SHP77 (cell line): ENCODE measurements around the gene DIP2A.
"Not testable (repeated sequence)": the region's sequence is repeated elsewhere in the genome, so short reads cannot be mapped to it uniquely, and the experiment has no call there.

Experiments
- DNase-seq, 2 experiments: peaks; one replicate each; lab custom pipeline; 2025; lab: John Stamatoyannopoulos, UW

Gene DIP2A

DNA sequence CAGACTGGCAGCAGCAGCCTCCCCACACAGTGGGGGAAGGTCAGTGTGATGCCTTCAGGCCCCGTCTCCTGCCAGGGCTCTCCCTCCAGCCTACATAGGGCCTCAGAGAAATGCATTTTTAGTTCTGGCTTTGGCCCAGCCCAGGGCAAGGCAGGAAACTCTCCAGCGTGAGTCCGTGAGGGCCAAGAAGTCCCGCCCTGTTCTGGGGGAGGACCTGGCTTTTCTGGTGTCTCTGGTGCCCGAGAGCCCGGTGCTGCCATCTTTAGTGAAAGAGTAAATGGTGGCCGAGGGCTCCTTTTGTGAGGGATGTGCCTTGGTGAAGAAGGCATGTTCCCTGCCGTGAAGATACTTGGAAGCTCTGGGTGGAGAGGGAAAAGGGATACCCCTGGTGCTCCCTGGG, 14.8 kb upstream of the DIP2A start:
- DNase-seq, result no peak

DNA sequence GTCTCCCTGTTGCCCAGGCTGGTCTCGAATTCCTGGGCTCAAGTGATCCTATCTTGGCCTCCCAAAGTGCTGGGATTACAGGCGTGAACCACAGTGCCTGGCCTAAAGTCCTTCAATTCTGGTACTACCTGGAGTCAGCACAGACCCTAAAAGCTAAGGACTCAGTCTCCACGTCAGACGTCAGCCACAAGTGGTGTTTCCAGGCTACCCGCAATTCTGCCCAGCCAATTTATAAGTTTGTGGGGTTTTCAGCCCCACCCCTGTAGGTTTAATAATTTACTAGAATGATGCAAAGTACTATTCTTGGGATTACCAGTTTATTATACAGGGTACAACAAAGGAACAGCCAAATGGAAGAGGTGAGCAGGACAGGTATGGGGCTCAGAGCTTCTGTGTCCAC, 10.6 kb upstream of the DIP2A start:
- no peak for DNase-seq

DNA sequence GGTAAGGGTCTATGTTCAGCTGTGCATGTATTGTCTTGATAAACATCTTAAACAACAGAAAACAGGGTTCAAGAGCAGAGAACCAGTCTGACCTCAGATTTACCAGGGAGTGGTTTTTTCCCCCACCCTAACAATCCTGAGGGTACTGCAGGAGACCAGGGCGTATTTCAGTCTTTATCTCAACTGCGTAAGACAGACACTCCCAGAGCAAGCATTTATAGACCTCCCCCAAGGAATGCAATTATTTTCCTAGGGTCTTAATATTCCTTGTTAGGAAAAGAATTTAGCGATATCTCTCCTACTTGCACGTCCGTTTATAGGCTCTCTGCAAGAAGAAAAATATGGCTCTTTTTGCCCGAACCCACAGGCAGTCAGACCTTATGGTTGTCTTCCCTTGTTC, 9.8 kb upstream of the DIP2A start:
- not testable (repeated sequence) for DNase-seq

DNA sequence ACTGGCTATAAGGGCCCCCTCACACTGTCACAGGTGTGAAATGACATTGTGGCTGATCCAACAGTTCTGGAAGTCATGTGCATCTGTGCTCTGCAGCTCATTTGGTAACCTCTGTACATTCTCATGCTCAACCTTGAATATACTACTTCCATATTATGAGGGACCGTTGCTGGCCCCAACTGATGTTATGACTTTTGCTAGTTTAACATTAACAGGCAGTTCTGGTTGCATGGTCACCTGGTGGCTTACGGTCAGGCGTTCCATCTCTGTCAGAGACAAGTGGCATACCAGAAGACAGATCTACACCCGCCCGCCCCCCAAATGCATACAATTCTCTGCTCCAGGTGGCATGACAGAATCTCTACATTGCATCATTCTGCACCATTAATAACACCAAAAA, 6.0 kb upstream of the DIP2A start:
- no peak for DNase-seq

DNA sequence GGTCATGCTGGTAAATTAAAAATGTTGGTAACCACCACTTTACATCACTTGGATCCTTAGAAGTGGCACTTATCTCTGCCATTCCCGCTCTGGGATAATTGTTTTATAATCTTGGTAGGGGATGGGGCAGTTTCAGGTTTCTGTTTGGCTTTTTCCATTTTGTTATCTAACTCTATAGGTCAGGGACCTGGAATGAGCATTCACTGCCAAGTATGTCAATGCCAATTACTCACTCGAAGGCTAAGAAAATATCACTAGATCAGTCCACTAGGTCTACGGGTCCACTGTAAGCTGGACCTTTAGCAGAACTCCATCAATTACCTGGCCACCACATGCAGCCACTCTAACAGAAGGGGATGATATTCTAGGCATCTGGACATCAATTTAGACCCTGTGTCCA, 4.5 kb upstream of the DIP2A start:
- DNase-seq, result no peak

DNA sequence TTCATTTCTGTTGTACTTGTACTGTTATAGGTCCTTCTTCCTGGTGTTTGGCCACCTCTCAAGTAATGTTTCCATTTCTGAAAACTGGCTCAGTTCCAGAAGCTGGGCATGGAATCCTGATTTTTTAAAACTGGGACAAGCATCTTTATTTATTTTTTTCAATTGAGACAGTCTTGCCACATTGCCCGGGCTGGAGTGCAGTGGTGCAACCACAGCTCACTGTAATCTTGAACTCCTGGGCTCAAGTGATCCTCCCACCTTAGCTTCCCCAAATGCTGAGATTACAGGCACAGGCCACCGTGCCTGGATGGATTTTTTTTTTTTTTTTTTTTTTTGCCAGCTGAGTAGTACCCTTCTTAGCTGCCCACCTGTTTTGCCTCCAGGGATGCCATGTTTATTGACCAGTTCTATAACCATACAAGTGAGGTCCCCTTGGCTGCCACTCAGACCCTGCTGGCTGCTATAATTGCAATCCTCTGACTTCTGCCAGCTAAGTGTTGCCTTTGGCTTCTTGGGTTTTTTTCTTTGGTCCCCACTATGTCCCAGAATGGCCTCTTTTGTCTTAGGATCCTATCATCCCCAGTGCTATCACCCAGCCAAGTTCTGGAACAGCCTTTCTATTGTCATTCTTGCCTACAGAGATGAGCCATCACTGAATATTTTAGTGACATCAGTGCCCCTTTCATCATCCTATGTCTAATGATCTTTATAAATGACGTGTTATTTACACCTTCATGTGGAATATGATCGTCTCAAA, 3.9 kb upstream of the DIP2A start:
- no peak for DNase-seq

DNA sequence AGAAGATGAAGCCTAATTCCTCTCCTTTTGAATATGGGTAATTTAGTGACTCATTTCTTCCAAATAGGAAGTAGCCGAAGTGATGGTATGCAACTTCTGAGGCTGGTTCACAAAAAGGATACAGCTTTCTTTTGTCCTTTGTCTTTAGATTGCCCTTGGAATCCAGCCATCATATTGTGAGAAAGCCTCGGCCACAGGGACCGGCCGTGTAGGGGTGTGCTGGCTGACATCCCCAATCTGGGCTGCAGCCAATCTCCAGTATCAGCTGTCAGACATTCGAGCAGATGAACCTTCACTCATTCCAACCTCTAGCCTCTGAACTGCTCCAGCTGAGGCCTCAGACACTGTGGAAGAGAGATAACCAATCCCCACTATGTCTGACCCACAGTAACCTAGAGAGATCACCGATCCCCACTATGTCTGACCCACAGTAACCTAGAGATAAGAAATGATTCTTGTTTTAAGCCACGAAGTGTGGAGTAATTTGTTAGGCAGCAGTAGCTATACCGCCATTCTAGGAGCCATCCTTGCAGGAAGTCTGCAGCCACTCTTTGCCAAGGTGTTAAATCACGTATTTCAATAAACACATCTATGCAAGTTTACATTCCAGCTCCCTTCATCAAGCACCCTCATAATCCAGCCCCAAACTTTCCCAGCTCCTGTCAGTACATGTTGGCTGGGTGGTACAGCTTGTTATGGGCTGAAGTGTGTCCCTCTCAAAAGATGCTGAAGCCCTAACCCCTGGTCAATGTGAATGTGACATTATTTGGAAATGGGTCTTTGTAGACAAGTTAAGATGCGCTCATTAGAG, 2.9 kb upstream of the DIP2A start:
- no peak for DNase-seq

DNA sequence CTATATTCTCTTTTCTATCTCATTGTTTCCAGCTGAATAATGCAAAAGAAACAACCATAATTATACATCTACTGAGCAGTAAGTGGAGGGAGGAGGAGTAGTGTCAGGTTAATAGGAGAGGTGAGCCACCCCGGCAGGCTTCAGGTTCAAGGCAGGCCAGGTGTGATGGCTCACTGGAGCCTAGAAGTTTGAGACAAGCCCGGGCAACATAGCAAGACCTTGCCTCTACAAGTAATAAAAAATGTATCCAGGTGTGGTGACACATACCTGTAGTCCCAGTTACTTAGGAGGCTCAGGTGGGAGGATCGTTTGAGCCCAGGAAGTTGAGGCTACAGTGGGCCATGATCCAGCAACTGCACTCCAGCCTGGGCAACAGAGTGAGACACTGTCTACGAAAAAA, 1.9 kb upstream of the DIP2A start:
- DNase-seq, result no peak

DNA sequence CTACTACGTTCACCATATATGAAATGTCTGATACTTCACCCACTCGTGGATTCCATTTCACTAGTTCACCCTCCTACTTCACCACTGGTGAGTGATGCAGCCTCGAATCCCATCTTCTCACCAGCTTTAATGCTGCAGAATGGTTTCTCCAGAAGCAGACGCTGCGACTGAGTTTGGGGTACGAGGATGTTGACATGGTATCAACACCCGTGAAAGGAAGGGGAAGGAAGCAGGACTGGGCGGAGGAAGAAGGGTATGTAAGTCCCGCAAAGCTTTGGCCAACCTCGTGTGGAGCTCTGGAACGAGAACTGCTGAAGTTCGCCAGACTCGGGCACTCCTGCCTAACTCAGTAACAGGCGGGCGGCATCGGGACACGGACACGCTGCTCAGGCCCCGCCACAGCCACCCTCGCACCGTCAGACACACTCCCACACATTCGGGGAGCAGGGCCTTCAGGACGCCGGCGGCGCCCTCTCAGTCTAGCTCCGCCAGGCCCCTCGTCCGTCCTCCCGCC, 833 bp upstream of the DIP2A start:
- peak in 1 of 2 experiments; percentile 20 for DNase-seq

DNA sequence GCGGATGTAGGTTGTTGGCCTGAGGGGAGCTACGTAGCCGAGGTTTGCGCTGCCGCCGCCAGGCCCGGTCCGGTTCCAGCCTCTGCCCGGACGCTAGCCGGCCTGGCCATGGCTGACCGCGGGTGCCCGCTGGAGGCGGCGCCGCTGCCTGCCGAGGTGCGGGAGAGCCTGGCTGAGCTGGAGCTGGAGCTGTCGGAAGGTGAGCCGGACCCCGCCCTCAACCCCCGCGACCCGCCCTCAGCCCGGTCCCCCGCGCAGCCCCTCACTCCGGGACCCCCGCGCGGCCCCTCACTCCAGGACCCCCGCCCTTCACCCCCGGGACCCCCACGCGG, 299 bp downstream of the DIP2A start:
- DNase-seq, result no peak

DNA sequence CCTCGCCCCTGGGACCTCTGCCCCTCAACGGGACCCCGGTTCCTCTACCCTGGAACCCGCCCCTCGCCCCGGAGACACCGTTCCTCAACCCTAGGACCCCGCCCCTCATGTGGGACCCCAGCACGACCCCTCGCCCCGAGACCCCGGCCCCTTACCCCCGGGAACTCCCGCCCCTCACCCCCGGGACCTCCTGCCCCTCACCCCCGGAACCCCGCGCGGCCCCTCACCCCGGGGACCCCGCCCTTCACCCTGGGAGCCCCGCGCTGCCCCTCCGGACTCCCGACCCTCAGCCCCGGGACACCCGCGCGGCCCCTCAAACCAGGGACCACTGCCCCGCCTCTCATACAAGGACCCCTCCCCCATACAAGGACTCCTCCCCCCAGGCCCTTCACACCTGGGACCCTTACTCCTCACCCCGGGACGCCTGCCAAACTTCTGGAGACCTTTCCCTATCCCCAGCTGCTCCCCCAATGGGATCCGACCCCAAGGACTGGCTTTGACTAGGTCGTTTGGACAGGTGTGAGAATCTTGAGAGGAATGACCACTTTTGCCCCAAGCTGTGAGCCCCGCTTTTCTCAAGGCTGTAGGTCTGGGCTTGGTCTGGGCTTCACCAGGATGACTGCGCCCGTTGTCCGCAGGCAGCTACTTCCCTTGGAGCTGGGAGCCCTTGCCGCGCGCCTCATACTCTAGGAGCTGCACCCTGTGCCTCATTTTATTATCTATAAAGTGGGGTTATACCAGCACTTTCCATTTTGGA, 843 bp downstream of the DIP2A start:
- DNase-seq, result peak in 1 of 2 experiments; percentile 39

DNA sequence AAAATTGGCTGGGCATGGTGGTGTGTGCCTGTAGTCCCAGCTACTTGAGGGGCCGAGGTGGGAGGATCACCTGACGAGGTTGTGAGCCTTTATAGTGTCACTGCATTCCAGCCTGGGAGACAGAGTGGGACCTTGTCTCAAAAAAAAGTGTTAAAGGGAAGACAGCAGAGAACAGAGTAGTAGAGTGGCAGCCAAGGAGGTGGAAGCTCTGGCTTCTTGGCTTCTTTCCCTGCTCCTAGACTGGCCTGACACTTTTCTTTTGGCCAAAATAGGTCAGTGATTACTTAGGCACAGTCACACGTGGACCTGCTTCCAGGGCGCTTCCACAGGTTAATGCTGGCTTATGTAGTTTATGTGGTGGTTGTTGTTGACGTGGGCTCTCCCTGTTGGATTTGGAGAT, 3.2 kb downstream of the DIP2A start:
- no peak for DNase-seq

DNA sequence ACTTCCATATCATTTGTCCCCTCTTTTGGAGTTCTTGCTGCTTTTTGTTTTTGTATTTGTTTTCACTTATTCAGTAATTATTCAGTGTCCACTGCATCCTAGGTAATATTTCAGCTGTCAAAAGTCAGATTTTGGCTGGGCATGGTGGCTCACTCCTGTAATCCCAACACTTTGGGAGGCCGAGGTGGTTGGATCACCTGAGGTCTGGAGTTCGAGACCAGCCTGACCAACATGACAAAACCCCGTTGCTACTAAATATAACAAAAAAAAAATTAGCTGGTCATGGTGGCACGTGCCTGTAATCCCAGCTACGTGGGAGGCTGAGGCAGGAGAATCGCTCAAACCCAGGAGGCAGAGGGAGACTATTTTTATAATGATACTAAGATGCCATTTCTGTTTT, 6.5 kb downstream of the DIP2A start:
- not testable (repeated sequence) for DNase-seq

DNA sequence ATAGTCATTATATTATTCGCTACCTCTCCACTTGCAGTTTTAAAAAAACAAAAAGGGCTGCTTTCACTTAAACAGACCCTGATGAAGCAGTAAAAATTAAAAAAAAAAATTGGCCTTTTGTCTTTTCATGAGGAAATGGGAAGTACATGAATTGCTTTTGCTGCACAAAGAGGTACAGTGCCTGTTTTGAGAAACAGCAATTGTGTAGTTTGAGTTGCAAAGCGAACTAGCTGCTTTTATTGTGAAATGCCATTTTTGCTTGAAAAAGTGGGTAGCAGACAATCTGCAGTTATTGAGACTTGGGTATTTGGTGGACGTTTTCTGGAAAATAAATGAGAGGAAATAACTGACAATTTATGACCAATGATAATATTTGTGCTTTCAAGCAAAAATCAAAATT, 7.0 kb downstream of the DIP2A start:
- no peak for DNase-seq

DNA sequence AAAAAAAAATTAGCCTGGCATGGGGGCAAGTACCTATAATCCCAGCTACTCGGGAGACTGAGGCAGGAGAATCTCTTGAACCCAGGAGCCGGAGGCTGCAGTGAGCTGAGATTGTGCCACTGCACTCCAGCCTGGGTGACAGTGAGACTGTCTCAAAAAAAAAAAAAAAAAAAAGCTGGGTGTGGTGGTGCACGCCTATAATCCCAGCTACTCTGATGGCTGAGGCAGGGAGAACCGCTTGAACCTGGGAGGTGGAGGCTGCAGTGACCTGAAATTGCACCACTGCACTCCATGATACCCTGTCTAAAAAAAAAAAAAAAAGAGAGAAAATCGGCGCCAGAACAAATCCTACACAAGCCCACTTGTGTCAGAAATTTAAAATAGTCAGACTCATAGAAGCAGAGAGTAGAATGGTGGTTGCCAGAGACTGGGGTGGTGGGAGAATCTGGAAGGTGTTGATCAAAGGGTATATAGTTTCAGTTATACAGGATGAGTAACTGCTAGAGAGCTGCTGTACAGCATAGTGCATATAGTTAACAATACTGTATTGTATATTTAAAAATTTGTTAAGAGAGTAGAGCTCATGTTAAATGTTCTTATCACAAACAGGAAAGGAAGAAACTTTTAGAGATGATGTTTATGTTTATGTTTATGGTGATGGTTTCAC, 9.6 kb downstream of the DIP2A start:
- DNase-seq, result no peak

DNA sequence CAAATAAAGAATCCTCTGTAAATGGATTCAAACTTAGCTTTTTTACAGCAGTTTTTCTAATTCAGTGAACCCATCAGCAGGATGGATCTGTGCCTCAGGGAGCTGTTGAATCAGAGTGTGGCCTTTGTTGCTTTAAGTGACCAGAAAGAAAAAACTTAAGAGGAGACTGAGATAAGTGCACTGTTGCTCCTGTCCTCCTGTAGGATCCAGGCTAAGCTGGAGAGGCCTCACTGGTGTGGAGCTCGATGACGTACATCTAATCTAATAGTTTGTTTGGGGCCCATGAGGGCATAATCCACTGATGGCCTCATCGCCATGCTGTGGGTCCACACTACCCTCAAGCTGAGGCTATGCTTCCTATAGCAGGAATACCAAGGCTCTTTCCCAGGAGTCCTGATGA, 10.6 kb downstream of the DIP2A start:
- no peak for DNase-seq

DNA sequence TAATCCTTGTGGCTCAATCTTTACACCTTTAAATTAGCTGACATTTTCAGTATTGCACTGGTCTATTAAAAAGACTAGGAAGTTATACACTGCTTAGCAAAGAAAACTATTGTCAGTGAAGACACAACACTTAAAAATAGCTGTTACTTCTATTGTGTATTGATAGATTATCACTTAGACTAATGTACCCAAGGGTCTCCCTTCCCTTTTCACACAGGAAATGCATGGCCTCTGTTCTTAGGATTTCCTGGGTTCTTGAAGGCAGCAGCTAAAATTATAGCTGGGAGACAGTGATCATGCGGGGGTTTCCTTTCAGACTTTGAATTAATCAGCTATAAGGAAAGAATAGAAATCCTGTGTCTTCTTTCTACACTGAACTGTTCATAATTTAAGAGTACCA, 12.8 kb downstream of the DIP2A start:
- DNase-seq, result no peak

DNA sequence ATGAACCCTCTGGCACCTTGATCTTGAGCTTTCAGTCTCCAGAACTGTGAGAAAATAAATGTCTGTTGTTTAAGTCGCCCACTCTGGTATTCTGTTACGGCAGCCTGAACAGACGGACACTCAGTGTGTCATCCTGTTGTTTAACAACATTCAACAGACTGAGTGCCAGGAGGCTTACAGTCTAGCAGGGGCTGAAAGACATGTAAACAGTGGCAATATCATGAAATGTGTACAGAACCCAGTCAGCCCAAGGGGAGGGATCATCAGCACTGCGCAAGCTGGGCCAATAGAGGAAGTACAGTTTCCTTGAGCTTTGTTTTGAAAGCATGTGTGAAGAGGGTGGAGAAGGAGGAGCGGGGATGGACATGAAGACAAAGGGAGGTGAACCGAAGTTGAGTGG, 13.6 kb downstream of the DIP2A start:
- DNase-seq, result no peak

DNA sequence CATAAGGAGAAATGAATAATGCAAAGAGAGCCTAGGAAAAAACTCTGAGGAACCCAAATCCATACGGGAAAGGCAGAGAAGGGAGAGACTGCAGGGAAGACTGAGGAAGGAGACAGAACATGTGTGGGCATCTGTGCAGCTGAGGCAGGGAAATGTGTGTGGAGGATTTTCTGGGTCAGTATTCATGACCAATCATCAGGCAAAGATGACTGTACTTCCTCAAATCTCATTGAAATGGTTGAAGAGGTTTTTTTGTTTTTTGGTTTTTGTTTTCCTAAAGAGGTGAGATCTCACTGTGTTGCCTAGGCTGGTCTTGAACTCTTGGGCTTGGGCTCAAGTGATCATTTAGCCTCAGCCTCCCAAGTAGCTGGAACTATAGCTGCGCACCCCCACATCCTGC, 15.7 kb downstream of the DIP2A start:
- no peak for DNase-seq

DNA sequence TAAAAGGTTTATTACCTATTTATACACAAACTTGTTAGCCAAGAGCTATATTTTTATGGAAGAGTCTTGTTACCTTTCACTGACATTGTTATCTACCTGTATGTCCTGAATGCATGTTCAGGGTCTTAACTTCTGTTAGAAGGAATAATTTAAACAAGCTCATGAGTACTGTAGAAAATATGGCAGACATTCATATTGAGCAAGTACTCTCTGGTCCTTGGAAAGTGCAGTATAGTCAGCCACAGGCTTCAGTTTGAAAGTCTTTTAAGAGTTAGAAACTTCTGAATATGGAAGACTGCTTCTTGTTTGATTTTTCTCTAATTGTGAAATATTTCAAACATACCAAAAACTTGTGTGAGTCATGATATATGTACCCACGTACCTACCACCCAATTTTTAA, 16.6 kb downstream of the DIP2A start:
- no peak for DNase-seq

DNA sequence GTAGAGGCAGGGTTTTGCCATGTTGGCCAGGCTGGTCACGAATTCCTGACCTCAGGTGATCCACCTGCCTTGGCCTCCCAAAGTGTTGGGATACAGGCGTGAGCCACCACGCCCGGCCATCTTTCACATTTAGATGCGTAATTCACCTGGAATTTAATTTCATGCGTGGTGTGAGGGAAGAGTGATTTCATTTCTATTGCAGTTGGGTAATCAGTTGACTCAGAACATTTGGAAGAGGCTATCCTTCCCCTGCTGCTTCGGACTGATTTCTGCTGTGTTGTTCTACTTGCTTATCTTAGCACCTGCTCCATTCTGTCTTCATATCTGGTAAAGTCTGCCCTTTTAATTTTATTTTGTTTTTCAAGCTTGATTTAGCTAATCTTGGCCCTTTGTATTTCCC, 19.1 kb downstream of the DIP2A start:
- no peak for DNase-seq

DNA sequence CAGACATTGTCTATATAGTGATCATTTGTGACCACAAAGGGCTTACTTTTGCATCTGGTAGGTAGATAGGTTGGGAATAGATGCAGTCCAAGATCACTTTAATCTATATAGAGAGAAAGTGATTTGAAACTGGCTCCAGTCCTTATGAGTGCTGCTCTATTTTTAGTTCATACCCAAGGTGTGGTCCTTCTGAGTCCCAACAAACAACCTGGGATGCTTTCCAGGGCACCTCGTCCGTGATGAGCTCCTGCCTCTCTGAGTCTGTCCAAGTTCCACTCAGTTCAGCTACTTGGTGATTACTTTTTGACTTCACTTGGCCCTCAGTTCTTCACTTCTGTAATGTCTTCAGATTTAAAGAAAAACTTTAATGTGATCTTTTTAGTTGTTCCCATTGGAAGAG, 20.2 kb downstream of the DIP2A start:
- no peak for DNase-seq
